ENCODE results near the gene SLC4A8.
"Not testable (repeated sequence)": the region's sequence is repeated elsewhere in the genome, so short reads cannot be mapped to it uniquely, and the experiment has no call there.

The SLC4A8 gene

DNA sequence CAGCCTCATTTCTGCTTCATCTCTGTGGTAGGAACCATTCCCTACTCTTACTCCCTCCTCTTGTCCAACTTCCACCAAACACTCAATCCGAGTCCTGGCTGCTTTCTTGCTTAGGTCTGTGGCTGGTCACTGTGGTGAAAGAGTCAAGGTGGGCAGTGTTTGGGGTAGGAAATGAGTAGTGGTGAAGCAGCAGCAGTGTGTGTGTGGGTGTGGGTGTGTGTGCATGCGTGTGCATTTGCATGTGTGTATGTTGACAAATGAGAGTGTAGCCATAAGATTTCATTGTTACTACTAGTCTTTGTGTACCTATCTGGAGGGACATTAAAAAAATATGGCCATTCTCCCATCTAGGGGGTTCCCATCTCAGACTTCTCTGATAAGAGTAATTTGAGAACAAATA, 87.8 kb downstream of the SLC4A8 start:
- H3K9me3 ChIP-seq (ENCODE audit: insufficient read depth, low read length, severe bottlenecking), result no peaks in the 10 kb centered on the region
- H3K36me3 ChIP-seq (ENCODE audit: insufficient read depth, low read length), result peaks cover 4% of the 10 kb centered on the region
- no peak for ATAC-seq (ENCODE audit: insufficient read depth, low read depth)
- no peak overlapping the region for H3K4me3 ChIP-seq (ENCODE audit: low read depth in 1 of 2, low read length in 2 of 2)
- no peak overlapping the region for H2AFZ ChIP-seq (ENCODE audit: low read depth, low read length)
- H3K9ac ChIP-seq (ENCODE audit: low read depth, low read length), result no peak overlapping the region
- no peaks in the 10 kb centered on the region for H3K27me3 ChIP-seq (ENCODE audit: insufficient read depth, low read length, poor library complexity)
- TF ChIP-seq, protein P1, sequence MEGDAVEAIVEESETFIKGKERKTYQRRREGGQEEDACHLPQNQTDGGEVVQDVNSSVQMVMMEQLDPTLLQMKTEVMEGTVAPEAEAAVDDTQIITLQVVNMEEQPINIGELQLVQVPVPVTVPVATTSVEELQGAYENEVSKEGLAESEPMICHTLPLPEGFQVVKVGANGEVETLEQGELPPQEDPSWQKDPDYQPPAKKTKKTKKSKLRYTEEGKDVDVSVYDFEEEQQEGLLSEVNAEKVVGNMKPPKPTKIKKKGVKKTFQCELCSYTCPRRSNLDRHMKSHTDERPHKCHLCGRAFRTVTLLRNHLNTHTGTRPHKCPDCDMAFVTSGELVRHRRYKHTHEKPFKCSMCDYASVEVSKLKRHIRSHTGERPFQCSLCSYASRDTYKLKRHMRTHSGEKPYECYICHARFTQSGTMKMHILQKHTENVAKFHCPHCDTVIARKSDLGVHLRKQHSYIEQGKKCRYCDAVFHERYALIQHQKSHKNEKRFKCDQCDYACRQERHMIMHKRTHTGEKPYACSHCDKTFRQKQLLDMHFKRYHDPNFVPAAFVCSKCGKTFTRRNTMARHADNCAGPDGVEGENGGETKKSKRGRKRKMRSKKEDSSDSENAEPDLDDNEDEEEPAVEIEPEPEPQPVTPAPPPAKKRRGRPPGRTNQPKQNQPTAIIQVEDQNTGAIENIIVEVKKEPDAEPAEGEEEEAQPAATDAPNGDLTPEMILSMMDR (IDR thresholded peaks at IDR 0.05; ENCODE audit: borderline replicate concordance, extremely low read depth, low read length, poor library complexity, severe bottlenecking), result no peak
- TF ChIP-seq EZH2 (IDR thresholded peaks at IDR 0.05; ENCODE audit: borderline replicate concordance, low read depth, low read length, severe bottlenecking), result no peak
- no peak overlapping the region for H3K4me2 ChIP-seq (ENCODE audit: insufficient read depth, low read length)
- no peaks in the 10 kb centered on the region for H3K4me1 ChIP-seq (ENCODE audit: insufficient read depth, low read length)
- no peak for DNase-seq
- no peak overlapping the region for H3K27ac ChIP-seq (ENCODE audit: low read length)
- no peaks in the 10 kb centered on the region for H4K20me1 ChIP-seq (ENCODE audit: insufficient read depth, low read length)
- no peaks in the 10 kb centered on the region for H3K79me2 ChIP-seq (ENCODE audit: insufficient read depth, low read length)

DNA sequence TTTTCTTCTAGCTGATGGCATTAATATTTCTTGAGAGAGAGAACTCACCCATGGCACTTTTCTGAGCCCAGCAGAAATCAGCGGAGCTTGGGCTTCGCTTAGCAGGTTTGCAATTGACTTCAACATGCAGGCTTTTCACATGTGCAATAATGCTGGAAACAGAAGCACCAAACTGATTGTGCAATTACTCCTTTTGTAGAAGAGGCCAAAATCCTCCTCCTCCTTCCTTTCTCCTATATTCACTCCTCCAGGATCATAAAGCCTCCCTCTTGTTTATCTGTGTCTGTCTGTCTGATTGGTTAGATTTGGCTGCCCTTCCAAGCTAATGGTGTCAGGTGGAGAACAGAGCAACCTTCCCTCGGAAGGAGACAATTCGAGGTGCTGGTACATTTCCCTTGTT, 90.4 kb downstream of the SLC4A8 start:
- DNase-seq; H3K4me1 ChIP-seq (ENCODE audit: insufficient read depth, low read length); H3K36me3 ChIP-seq (ENCODE audit: insufficient read depth, low read length); H3K27me3 ChIP-seq (ENCODE audit: insufficient read depth, low read length, poor library complexity); H4K20me1 ChIP-seq (ENCODE audit: insufficient read depth, low read length); ATAC-seq (ENCODE audit: insufficient read depth, low read depth); H3K27ac ChIP-seq (ENCODE audit: low read length); H3K4me2 ChIP-seq (ENCODE audit: insufficient read depth, low read length); H2AFZ ChIP-seq (ENCODE audit: low read depth, low read length); H3K79me2 ChIP-seq (ENCODE audit: insufficient read depth, low read length); H3K9ac ChIP-seq (ENCODE audit: low read depth, low read length); H3K9me3 ChIP-seq (ENCODE audit: insufficient read depth, low read length, severe bottlenecking); H3K4me3 ChIP-seq (ENCODE audit: low read depth in 1 of 2, low read length in 2 of 2): not testable (repeated sequence)

DNA sequence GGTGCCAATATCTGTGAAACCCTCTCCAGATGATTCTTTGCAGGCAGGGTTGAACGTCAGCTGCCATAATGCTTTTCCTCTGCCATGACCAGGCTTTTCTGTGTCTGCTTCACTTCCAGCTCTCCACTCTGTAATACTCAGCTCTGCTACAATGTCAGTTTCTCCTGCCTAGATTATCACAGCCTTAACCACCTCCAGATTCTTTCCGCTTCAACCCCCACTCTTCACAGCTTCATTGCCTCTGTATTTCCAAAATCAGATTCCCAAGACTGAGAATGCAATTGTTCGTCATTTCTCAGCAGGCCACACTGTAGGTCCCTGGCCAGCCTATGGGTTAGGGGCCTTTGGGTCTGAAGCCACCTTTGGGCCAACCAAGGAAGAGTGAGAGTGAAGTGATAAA, 92.7 kb downstream of the SLC4A8 start:
- no peak overlapping the region for H3K4me2 ChIP-seq (ENCODE audit: insufficient read depth, low read length)
- no peaks in the 10 kb centered on the region for H4K20me1 ChIP-seq (ENCODE audit: insufficient read depth, low read length)
- no peak overlapping the region for H2AFZ ChIP-seq (ENCODE audit: low read depth, low read length)
- no peaks in the 10 kb centered on the region for H3K9me3 ChIP-seq (ENCODE audit: insufficient read depth, low read length, severe bottlenecking)
- ATAC-seq (ENCODE audit: insufficient read depth, low read depth) (no peak), DNase-seq (no peak)
- H3K36me3 ChIP-seq (ENCODE audit: insufficient read depth, low read length), result no peaks in the 10 kb centered on the region
- H3K27me3 ChIP-seq (ENCODE audit: insufficient read depth, low read length, poor library complexity), result no peaks in the 10 kb centered on the region
- H3K4me1 ChIP-seq (ENCODE audit: insufficient read depth, low read length), result peaks cover 14% of the 10 kb centered on the region
- no peak overlapping the region for H3K27ac ChIP-seq (ENCODE audit: low read length)
- no peak overlapping the region for H3K9ac ChIP-seq (ENCODE audit: low read depth, low read length)
- no peaks in the 10 kb centered on the region for H3K79me2 ChIP-seq (ENCODE audit: insufficient read depth, low read length)
- TF ChIP-seq, protein P1 (IDR thresholded peaks at IDR 0.05; ENCODE audit: borderline replicate concordance, extremely low read depth, low read length, poor library complexity, severe bottlenecking), result no peak
- TF ChIP-seq EZH2 (IDR thresholded peaks at IDR 0.05; ENCODE audit: borderline replicate concordance, low read depth, low read length, severe bottlenecking), result no peak
- no peak overlapping the region for H3K4me3 ChIP-seq (ENCODE audit: low read depth in 1 of 2, low read length in 2 of 2)

DNA sequence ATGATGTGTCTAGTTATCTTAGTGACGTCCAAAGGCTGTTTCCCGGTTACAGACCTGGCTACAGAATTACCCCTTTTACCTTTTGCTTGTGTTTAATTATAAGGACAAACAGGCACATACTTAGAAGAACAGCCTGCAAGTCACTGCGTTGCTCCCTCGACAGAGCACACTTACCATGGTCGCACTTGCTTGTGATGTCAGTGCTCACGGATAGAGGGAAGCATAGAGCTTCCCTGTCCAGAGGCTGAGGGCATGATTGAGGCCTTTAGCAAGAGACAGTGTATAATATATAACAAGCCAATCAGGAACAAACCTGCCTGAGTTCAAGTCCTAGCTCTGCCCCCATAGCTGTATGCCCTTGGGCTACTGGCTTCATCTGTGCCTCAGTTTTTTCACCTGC, 93.2 kb downstream of the SLC4A8 start:
- peaks cover 14% of the 10 kb centered on the region for H3K4me1 ChIP-seq (ENCODE audit: insufficient read depth, low read length)
- H3K4me2 ChIP-seq (ENCODE audit: insufficient read depth, low read length), result no peak overlapping the region
- no peak overlapping the region for H2AFZ ChIP-seq (ENCODE audit: low read depth, low read length)
- H4K20me1 ChIP-seq (ENCODE audit: insufficient read depth, low read length), result no peaks in the 10 kb centered on the region
- no peak for TF ChIP-seq EZH2 (IDR thresholded peaks at IDR 0.05; ENCODE audit: borderline replicate concordance, low read depth, low read length, severe bottlenecking)
- TF ChIP-seq, protein P1 (IDR thresholded peaks at IDR 0.05; ENCODE audit: borderline replicate concordance, extremely low read depth, low read length, poor library complexity, severe bottlenecking), result no peak
- no peak overlapping the region for H3K27ac ChIP-seq (ENCODE audit: low read length)
- H3K4me3 ChIP-seq (ENCODE audit: low read depth in 1 of 2, low read length in 2 of 2), result no peak overlapping the region
- no peaks in the 10 kb centered on the region for H3K9me3 ChIP-seq (ENCODE audit: insufficient read depth, low read length, severe bottlenecking)
- no peaks in the 10 kb centered on the region for H3K36me3 ChIP-seq (ENCODE audit: insufficient read depth, low read length)
- no peak overlapping the region for H3K9ac ChIP-seq (ENCODE audit: low read depth, low read length)
- no peak for DNase-seq
- H3K27me3 ChIP-seq (ENCODE audit: insufficient read depth, low read length, poor library complexity), result no peaks in the 10 kb centered on the region
- H3K79me2 ChIP-seq (ENCODE audit: insufficient read depth, low read length), result no peaks in the 10 kb centered on the region
- ATAC-seq (ENCODE audit: insufficient read depth, low read depth), result no peak

All from DND-41 (cell line).